HepG2 (cell line): ENCODE data around the gene SH3D19. TPM values are rescaled to one million over a fixed set of nuclear protein-coding genes. Genes with fewer than 3 reads are reported as not detected.

Experiments used
- ATAC-seq: fragments of 200-7000 bp; cut with Tn5 transposase; 3 replicates; pipeline ENCODE4 v1.9.1; 2020; ENCODE audit warnings: mild to moderate bottlenecking, moderate library complexity
- BruUV-seq: library from RNA; stranded (reverse); fragments of 400-500 nt; replicated peaks from 2 replicates; lab custom pipeline; 2021; lab: Mats Ljungman, UMichigan
- CTCF ChIA-PET: fragments of 300-600 bp; formaldehyde crosslinking; extraction: SDS; loops from one replicate; lab custom pipeline; 2021; ENCODE audit warnings: low total read pairs, inconsistent platforms, low intra/inter-chr PET ratio; lab: Yijun Ruan, JAX
- POLR2A ChIA-PET: fragments of 350-600 bp; sonication (Branson Sonifier 250); formaldehyde crosslinking; loops from one replicate; lab custom pipeline; 2020; ENCODE audit warnings: antibody characterized with exemption, inconsistent platforms; lab: Yijun Ruan, JAX
- DNase-seq: peaks from one replicate; pipeline ENCODE4 v3.0.0-alpha.2; 2015; ENCODE audit warnings: low spot score
- FAIRE-seq: peaks from 3 replicates; lab custom pipeline; 2011; peaks lifted over from hg19 to GRCh38; lab: Jason Lieb, UNC
- H2AFZ ChIP-seq: one replicate; pipeline ENCODE4 v1.6.1; 2011; ENCODE audit warnings: low read length, inconsistent platforms
- H3K27ac ChIP-seq: fragments of 300-600 bp; 3 replicates; pipeline ENCODE4 v1.8.0; 2011; ENCODE audit warnings: mixed run types, mild to moderate bottlenecking, mixed read lengths, low read length, inconsistent platforms; ENCODE audit not compliant: insufficient read depth; ENCODE audit errors: extremely low read length
- H3K27me3 ChIP-seq, 2 experiments: fragments of 200-600 bp in 1 of 2; 2 replicates in 1 of 2; 3 replicates in 1 of 2; pipeline versions ENCODE4 v1.6.0 to v1.8.0; 2011; ENCODE audit warnings: low read length in 2 of 2, mild to moderate bottlenecking in 2 of 2, moderate library complexity in 2 of 2, inconsistent platforms in 1 of 2; ENCODE audit not compliant: insufficient read depth in 2 of 2, control insufficient read depth in 1 of 2
- H3K36me3 ChIP-seq, 2 experiments: fragments of 200-600 bp in 1 of 2; replicated peaks in 1 of 2; 2 replicates in 1 of 2; 3 replicates in 1 of 2; pipeline versions ENCODE4 v1.5.1 to v1.8.0; 2011; ENCODE audit warnings: low read length in 2 of 2, inconsistent platforms in 1 of 2; ENCODE audit not compliant: insufficient read depth in 2 of 2, control insufficient read depth in 1 of 2
- H3K4me1 ChIP-seq: 2 replicates; pipeline ENCODE4 v1.5.1; 2012; ENCODE audit warnings: low read length, inconsistent platforms; ENCODE audit not compliant: insufficient read depth
- H3K4me2 ChIP-seq: 2 replicates; pipeline ENCODE4 v1.6.0; 2011; ENCODE audit warnings: low read depth, low read length, inconsistent platforms
- H3K4me3 ChIP-seq, 3 experiments: fragments of 200-600 bp in 1 of 3; sonication (generic), shearing (Covaris generic) in 1 of 3; replicated peaks in 1 of 3; 2 replicates each; pipeline ENCODE4 v1.5.1; 2011 to 2016; ENCODE audit warnings: low read length in 3 of 3, inconsistent platforms in 2 of 3, low read depth in 2 of 3, mild to moderate bottlenecking in 2 of 3, control low read depth in 1 of 3, mixed read lengths in 1 of 3; ENCODE audit not compliant: insufficient read depth in 1 of 3
- H3K79me2 ChIP-seq: one replicate; pipeline ENCODE4 v1.6.1; 2011; ENCODE audit warnings: low read length, inconsistent platforms; ENCODE audit not compliant: insufficient read depth
- H3K9ac ChIP-seq: 2 replicates; pipeline ENCODE4 v1.6.0; 2011; ENCODE audit warnings: mild to moderate bottlenecking, low read depth, low read length, inconsistent platforms; ENCODE audit not compliant: insufficient read depth
- H3K9me3 ChIP-seq: 2 replicates; pipeline ENCODE4 v1.5.1; 2012; ENCODE audit warnings: mild to moderate bottlenecking, low read length
- H4K20me1 ChIP-seq: 2 replicates; pipeline ENCODE4 v1.6.0; 2011; ENCODE audit warnings: inconsistent platforms, mild to moderate bottlenecking, low read length, moderate library complexity; ENCODE audit not compliant: insufficient read depth
- ATF7 ChIP-seq, 2 experiments: fragments of 450-650 bp in 1 of 2; sonication (generic) in 1 of 2; formaldehyde crosslinking in 1 of 2; IDR thresholded peaks; 2 replicates each; pipeline versions ENCODE4 v1.4.0 to v1.6.1; 2016 to 2020; ENCODE audit warnings: antibody characterized with exemption in 1 of 2, mild to moderate bottlenecking in 1 of 2, missing genetic modification reagents in 1 of 2
- ATM ChIP-seq: fragments of 450-650 bp; IDR thresholded peaks from 2 replicates; pipeline ENCODE4 v1.7.1; 2017; ENCODE audit warnings: mild to moderate bottlenecking, borderline replicate concordance
- EEA1 ChIP-seq: sonication (generic); formaldehyde crosslinking; IDR thresholded peaks from 2 replicates; pipeline ENCODE4 v1.5.1; 2020; ENCODE audit warnings: mild to moderate bottlenecking, missing genetic modification reagents, borderline replicate concordance
- KDM6A ChIP-seq: IDR thresholded peaks from 2 replicates; pipeline ENCODE4 v1.6.1; 2016; ENCODE audit warnings: low read depth
- MAZ ChIP-seq, 2 experiments: sonication (generic) in 1 of 2; formaldehyde crosslinking in 1 of 2; IDR thresholded peaks; 2 replicates each; pipeline versions ENCODE4 v1.5.0 to v1.6.1; 2012 to 2020; ENCODE audit warnings: low read depth in 2 of 2, mild to moderate bottlenecking in 2 of 2, borderline replicate concordance in 1 of 2, improper control_type of control experiment in 1 of 2, low read length in 1 of 2, missing genetic modification reagents in 1 of 2, moderate library complexity in 1 of 2
- MEIS1 ChIP-seq: sonication (generic); formaldehyde crosslinking; IDR thresholded peaks from 2 replicates; pipeline ENCODE4 v1.9.0; 2021; ENCODE audit warnings: mild to moderate bottlenecking, missing genetic modification reagents, moderate library complexity, borderline replicate concordance
- TOPORS ChIP-seq: sonication (generic); formaldehyde crosslinking; IDR thresholded peaks from 2 replicates; pipeline ENCODE4 v1.8.0; 2023; ENCODE audit warnings: mild to moderate bottlenecking, missing genetic modification reagents
- ZFP41 ChIP-seq: sonication (generic); formaldehyde crosslinking; IDR thresholded peaks from 2 replicates; pipeline ENCODE4 v1.4.0; 2020; ENCODE audit warnings: mild to moderate bottlenecking, missing genetic modification reagents, borderline replicate concordance
- ZNF224 ChIP-seq: sonication (generic); formaldehyde crosslinking; IDR thresholded peaks from 2 replicates; pipeline ENCODE4 v1.5.0; 2020; ENCODE audit warnings: mild to moderate bottlenecking, missing genetic modification reagents
- ZNF841 ChIP-seq: sonication (generic); formaldehyde crosslinking; IDR thresholded peaks from 2 replicates; pipeline ENCODE4 v1.8.1; 2023; ENCODE audit warnings: missing genetic modification reagents, borderline replicate concordance
- WGBS: methylation state at CpG from one replicate; pipeline ENCODE4 v1.1.6; 2017; ENCODE audit warnings: low lambda C conversion rate; 5-methylcytosine and 5-hydroxymethylcytosine counted together
- in situ Hi-C: cut with HindIII; loops from 2 replicates; pipeline ENCODE4 v1.10.0; 2017; ENCODE audit warnings: low pct_unique_long_range_greater_than_20kb; ENCODE audit not compliant: extremely low pct_ligation_motif_present
- intact Hi-C: fragments of 100-400 bp; cut with micrococcal nuclease; formaldehyde crosslinking; loops from one replicate; pipeline ENCODE4 v1.10.0; 2022; ENCODE audit not compliant: unreplicated experiment
- polyA plus RNA-seq, 8 experiments: library from polyadenylated mRNA; depleted of rRNA in 3 of 8; stranded (reverse) in 7 of 8; unstranded in 1 of 8; fragments of >200 nt; fragmentation: Illumina TruSeq in 4 of 8; extraction: Trizol in 4 of 8; gene quantifications; 2 replicates each; pipeline versions ENCODE4 v1.2.1 to v1.2.3, GENCODE V29; 2011 to 2016; ENCODE audit warnings: low read depth in 4 of 8, missing spikeins in 1 of 8, mixed read lengths in 1 of 8; ENCODE audit not compliant: insufficient read depth in 1 of 8
- total RNA-seq, 5 experiments: library from RNA; depleted of rRNA; stranded (reverse); fragments of >200 nt; fragmentation: Illumina TruSeq; extraction: Trizol; gene quantifications; 2 replicates each; pipeline ENCODE4 v1.2.3, GENCODE V29; 2016; ENCODE audit warnings: low read depth in 1 of 5
- TF ChIP-seq, protein P1 (sequence below): sonication (generic); formaldehyde crosslinking; IDR thresholded peaks from 2 replicates; pipeline ENCODE4 v1.5.0; 2020; ENCODE audit warnings: mild to moderate bottlenecking, missing genetic modification reagents, borderline replicate concordance
- TF ChIP-seq, protein P2 (sequence below): sonication (generic); formaldehyde crosslinking; IDR thresholded peaks from 2 replicates; pipeline ENCODE4 v1.8.0; 2022; ENCODE audit warnings: missing genetic modification reagents, low read depth, mild to moderate bottlenecking, borderline replicate concordance
- TF ChIP-seq, protein P3 (sequence below): sonication (generic); formaldehyde crosslinking; IDR thresholded peaks from 2 replicates; pipeline ENCODE4 v1.8.0; 2022; ENCODE audit warnings: missing genetic modification reagents, mild to moderate bottlenecking, borderline replicate concordance
- TF ChIP-seq, protein P4 (sequence below): sonication (generic); formaldehyde crosslinking; IDR thresholded peaks from 2 replicates; pipeline ENCODE4 v1.4.0; 2020; ENCODE audit warnings: low read depth, missing genetic modification reagents

The SH3D19 gene
- total and polyA plus RNA-seq, 2 of the 13 experiments (the other 11 are each of a cell fraction or from before 2014, with no cell fraction given), result 31.2 to 38.0 TPM

DNA sequence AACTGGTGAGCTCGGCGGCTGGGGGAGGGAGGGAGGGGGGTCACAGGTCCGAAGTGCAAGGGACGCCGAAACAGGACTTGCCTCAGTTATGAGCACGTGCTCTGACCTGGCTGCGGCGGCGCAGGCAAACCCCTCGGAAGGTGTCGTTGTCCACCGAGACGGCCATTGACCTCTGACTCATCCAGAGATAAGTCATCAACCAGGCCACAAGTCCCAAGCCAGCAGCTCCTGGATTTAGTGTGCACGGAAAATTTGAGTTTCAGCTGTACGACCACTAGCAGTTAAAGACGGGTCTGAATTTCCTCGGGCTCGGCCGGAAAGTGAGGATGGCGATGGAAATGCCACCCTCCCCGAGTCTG is 674 bp downstream of the SH3D19 start:
- peak overlapping the region; percentile 80 to 84 (median 83) for H3K4me3 ChIP-seq
- DNase-seq, result no peak
- peaks cover 16% of the 10 kb centered on the region for H4K20me1 ChIP-seq
- H3K9ac ChIP-seq, result peak overlapping the region; percentile 99
- intact Hi-C loops (loop anchor here (1.0 to 5.0 kb wide), 2 partner anchors 47 to 84 kb away; partner anchors contain the start of gene PRSS48), in situ Hi-C loops (no loop called here)
- ATAC-seq, result peak; percentile 79
- H3K27me3 ChIP-seq, result no peaks in the 10 kb centered on the region
- peak; percentile 70 for FAIRE-seq
- H3K27ac ChIP-seq, result peak overlapping the region; percentile 100
- peak overlapping the region; percentile 86 for H3K4me2 ChIP-seq
- no peak overlapping the region for H2AFZ ChIP-seq
- H3K79me2 ChIP-seq, result peaks cover 46% of the 10 kb centered on the region
- POLR2A ChIA-PET, result interaction anchor here (0.7 to 3.7 kb wide), 29 partner anchors 8 to 208 kb away, joined by 3 to 49 read pairs (median 8); partner anchors contain the start of genes FHIP1A and PRSS48
- H3K9me3 ChIP-seq, result no peaks in the 10 kb centered on the region
- BruUV-seq, result no TSS peak
- WGBS, result 0% methylated on average over 6 of the region's 21 CpGs
- H3K4me1 ChIP-seq, result peaks cover 65% of the 10 kb centered on the region
- CTCF ChIA-PET, result no interaction called here
- peaks cover 0 to 5% of the 10 kb centered on the region in 2 experiments; a peak in 2 of 5 replicates for H3K36me3 ChIP-seq
- TF ChIP-seq ZNF841, result no peak
- TF ChIP-seq, protein P1, sequence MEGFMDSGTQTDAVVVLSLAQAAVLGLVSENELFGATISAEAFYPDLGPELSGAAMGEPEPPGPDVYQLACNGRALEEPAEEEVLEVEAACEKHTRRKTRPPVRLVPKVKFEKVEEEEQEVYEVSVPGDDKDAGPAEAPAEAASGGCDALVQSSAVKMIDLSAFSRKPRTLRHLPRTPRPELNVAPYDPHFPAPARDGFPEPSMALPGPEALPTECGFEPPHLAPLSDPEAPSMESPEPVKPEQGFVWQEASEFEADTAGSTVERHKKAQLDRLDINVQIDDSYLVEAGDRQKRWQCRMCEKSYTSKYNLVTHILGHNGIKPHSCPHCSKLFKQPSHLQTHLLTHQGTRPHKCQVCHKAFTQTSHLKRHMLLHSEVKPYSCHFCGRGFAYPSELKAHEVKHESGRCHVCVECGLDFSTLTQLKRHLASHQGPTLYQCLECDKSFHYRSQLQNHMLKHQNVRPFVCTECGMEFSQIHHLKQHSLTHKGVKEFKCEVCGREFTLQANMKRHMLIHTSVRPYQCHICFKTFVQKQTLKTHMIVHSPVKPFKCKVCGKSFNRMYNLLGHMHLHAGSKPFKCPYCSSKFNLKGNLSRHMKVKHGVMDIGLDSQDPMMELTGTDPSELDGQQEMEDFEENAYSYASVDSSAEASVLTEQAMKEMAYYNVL (CRISPR knock-in tag), result peak; percentile 69; the same call in 1 of the 2 replicates
- 0 out of 2 replicates have a peak, but pooled peaks have one; percentile 2 for TF ChIP-seq TOPORS (CRISPR knock-in tag)
- peak; percentile 91 for TF ChIP-seq MAZ (IDR thresholded peaks at IDR 0.05; ENCODE audit: borderline replicate concordance, low read depth, low read length)
- no peak; the same call in 1 of the 2 replicates for TF ChIP-seq MAZ (CRISPR knock-in tag; IDR thresholded peaks at IDR 0.05; ENCODE audit: low read depth)
- 0 out of 2 replicates have a peak, but pooled peaks have one; percentile 22 for TF ChIP-seq MEIS1 (CRISPR knock-in tag)
- no peak for TF ChIP-seq ZNF224 (CRISPR knock-in tag)
- TF ChIP-seq, protein P2, sequence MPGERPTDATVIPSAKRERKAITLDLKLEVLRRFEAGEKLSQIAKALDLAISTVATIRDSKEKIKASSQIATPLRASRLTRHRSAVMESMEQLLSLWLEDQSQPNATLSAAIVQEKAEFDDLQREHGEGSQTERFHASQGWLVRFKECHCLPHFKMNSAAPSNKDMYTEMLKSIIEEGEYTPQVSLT, result 0 out of 2 replicates have a peak, but pooled peaks have one; percentile 39
- TF ChIP-seq, protein P3, sequence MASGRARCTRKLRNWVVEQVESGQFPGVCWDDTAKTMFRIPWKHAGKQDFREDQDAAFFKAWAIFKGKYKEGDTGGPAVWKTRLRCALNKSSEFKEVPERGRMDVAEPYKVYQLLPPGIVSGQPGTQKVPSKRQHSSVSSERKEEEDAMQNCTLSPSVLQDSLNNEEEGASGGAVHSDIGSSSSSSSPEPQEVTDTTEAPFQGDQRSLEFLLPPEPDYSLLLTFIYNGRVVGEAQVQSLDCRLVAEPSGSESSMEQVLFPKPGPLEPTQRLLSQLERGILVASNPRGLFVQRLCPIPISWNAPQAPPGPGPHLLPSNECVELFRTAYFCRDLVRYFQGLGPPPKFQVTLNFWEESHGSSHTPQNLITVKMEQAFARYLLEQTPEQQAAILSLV (CRISPR knock-in tag), result peak; percentile 87
- peak; percentile 42; the same call in 1 of the 2 replicates for TF ChIP-seq KDM6A
- 0 out of 2 replicates have a peak, but pooled peaks have one; percentile 20 for TF ChIP-seq ATF7 (IDR thresholded peaks at IDR 0.05)
- no peak for TF ChIP-seq ATF7 (CRISPR knock-in tag; IDR thresholded peaks at IDR 0.05)
- TF ChIP-seq EEA1, result no peak
- TF ChIP-seq, protein P4, sequence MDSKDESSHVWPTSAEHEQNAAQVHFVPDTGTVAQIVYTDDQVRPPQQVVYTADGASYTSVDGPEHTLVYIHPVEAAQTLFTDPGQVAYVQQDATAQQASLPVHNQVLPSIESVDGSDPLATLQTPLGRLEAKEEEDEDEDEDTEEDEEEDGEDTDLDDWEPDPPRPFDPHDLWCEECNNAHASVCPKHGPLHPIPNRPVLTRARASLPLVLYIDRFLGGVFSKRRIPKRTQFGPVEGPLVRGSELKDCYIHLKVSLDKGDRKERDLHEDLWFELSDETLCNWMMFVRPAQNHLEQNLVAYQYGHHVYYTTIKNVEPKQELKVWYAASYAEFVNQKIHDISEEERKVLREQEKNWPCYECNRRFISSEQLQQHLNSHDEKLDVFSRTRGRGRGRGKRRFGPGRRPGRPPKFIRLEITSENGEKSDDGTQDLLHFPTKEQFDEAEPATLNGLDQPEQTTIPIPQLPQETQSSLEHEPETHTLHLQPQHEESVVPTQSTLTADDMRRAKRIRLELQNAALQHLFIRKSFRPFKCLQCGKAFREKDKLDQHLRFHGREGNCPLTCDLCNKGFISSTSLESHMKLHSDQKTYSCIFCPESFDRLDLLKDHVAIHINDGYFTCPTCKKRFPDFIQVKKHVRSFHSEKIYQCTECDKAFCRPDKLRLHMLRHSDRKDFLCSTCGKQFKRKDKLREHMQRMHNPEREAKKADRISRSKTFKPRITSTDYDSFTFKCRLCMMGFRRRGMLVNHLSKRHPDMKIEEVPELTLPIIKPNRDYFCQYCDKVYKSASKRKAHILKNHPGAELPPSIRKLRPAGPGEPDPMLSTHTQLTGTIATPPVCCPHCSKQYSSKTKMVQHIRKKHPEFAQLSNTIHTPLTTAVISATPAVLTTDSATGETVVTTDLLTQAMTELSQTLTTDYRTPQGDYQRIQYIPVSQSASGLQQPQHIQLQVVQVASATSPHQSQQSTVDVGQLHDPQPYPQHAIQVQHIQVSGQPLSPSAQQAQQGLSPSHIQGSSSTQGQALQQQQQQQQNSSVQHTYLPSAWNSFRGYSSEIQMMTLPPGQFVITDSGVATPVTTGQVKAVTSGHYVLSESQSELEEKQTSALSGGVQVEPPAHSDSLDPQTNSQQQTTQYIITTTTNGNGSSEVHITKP (CRISPR knock-in tag), result peak; percentile 75; the same call in 1 of the 2 replicates
- no peak for TF ChIP-seq ZFP41
- no peak for TF ChIP-seq ATM
